Measurements from ENCODE around the gene ADGRD1. TPM values are rescaled to one million over a fixed set of nuclear protein-coding genes. Genes with fewer than 3 reads are reported as not detected.

Gene ADGRD1
- total RNA-seq, 1 donor from 2014 or later = 35.8 TPM

- H3K9me3 ChIP-seq = no peaks in the 10 kb centered on the region
- no peaks in the 10 kb centered on the region for H3K36me3 ChIP-seq
- DNase-seq (ENCODE audit: extremely low spot score in 2 of 2) = no peak
- H3K4me3 ChIP-seq = no peak overlapping the region
- TF ChIP-seq CTCF (IDR thresholded peaks at IDR 0.05) (no peak), POLR2AphosphoS5 (IDR thresholded peaks at IDR 0.05; ENCODE audit: insufficient read depth in 1 of 2, low read depth in 1 of 2) (no peak), POLR2A (IDR thresholded peaks at IDR 0.05) (no peak)
- no peak overlapping the region for H3K27ac ChIP-seq
- intact Hi-C loops (cut with DNase I) = no loop called here
- no peaks in the 10 kb centered on the region for H3K4me1 ChIP-seq
- H3K27me3 ChIP-seq = no peaks in the 10 kb centered on the region
Measured at GRCh38 chr12:130998136-130998535, 44.4 kb downstream of the ADGRD1 start.

- DNase-seq (ENCODE audit: extremely low spot score in 2 of 2) = no peak
- H3K4me1 ChIP-seq = no peaks in the 10 kb centered on the region
- H3K27ac ChIP-seq = no peak overlapping the region
- H3K9me3 ChIP-seq = no peaks in the 10 kb centered on the region
- intact Hi-C loops (cut with DNase I) = no loop called here
- no peaks in the 10 kb centered on the region for H3K27me3 ChIP-seq
- TF ChIP-seq POLR2A (IDR thresholded peaks at IDR 0.05) (no peak), CTCF (IDR thresholded peaks at IDR 0.05) (no peak), POLR2AphosphoS5 (IDR thresholded peaks at IDR 0.05; ENCODE audit: insufficient read depth in 1 of 2, low read depth in 1 of 2) (no peak)
- H3K4me3 ChIP-seq = no peak overlapping the region
- no peaks in the 10 kb centered on the region for H3K36me3 ChIP-seq
Measured at GRCh38 chr12:131000000-131000486, 46.3 kb downstream of the ADGRD1 start.

DNA sequence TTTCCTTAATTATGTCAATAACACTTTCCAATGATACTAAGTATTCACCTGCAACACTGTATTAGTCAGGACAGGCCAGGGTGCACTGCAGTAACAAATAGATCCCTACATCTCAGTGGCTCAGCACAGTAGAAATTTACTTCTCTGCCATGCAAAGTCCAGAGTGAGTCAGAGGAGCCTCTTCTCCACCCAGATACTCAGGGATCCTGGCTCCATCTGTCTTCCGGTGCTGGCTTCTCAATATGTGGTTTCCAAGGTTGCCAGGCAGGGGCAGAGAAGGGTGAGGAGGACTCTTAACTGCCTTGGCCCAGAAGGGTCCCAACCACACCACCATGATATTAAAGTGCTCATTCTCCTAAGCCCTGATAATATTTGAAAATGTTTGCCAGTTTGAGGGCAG is 47.8 kb downstream of the ADGRD1 start:
- Histone ChIP-seq H3K27me3 (no peaks in the 10 kb centered on the region), H3K36me3 (no peaks in the 10 kb centered on the region), H3K4me3 (no peak overlapping the region), H3K9me3 (no peaks in the 10 kb centered on the region), H3K4me1 (peaks cover 3% of the 10 kb centered on the region), H3K27ac (no peak overlapping the region)
- intact Hi-C loops (cut with DNase I) = no loop called here
- no peak for TF ChIP-seq POLR2AphosphoS5 (IDR thresholded peaks at IDR 0.05; ENCODE audit: insufficient read depth in 1 of 2, low read depth in 1 of 2)
- no peak for TF ChIP-seq CTCF (IDR thresholded peaks at IDR 0.05)
- TF ChIP-seq POLR2A (IDR thresholded peaks at IDR 0.05) = no peak
- DNase-seq (ENCODE audit: extremely low spot score in 2 of 2) = no peak

DNA sequence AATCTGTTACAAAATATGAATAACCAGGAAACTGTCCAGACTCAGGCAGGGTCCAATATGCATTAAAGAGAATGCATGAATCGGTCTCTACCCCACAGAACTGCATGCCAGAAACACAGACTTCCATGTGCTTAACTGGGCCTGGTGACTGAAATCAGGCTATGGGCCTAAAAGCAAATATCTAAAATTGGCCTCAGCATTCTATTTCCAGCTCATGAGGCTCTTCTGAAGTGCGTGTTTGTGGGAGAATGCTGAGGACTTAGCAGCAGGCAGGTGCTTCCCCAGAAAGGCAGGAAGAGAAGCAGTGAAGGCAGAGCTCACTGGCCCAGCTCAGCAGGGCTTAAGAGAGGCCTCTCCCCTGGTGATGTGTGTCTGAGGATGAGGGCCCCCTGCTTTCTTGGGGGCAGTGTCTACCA is 48.5 kb downstream of the ADGRD1 start:
- no peaks in the 10 kb centered on the region for H3K36me3 ChIP-seq
- no peak for DNase-seq (ENCODE audit: extremely low spot score in 2 of 2)
- H3K4me1 ChIP-seq = peaks cover 10% of the 10 kb centered on the region
- no peak overlapping the region for H3K27ac ChIP-seq
- intact Hi-C loops (cut with DNase I) = no loop called here
- TF ChIP-seq POLR2A (IDR thresholded peaks at IDR 0.05) (no peak), CTCF (IDR thresholded peaks at IDR 0.05) (no peak), POLR2AphosphoS5 (IDR thresholded peaks at IDR 0.05; ENCODE audit: insufficient read depth in 1 of 2, low read depth in 1 of 2) (no peak)
- no peaks in the 10 kb centered on the region for H3K9me3 ChIP-seq
- no peak overlapping the region for H3K4me3 ChIP-seq
- no peaks in the 10 kb centered on the region for H3K27me3 ChIP-seq

DNA sequence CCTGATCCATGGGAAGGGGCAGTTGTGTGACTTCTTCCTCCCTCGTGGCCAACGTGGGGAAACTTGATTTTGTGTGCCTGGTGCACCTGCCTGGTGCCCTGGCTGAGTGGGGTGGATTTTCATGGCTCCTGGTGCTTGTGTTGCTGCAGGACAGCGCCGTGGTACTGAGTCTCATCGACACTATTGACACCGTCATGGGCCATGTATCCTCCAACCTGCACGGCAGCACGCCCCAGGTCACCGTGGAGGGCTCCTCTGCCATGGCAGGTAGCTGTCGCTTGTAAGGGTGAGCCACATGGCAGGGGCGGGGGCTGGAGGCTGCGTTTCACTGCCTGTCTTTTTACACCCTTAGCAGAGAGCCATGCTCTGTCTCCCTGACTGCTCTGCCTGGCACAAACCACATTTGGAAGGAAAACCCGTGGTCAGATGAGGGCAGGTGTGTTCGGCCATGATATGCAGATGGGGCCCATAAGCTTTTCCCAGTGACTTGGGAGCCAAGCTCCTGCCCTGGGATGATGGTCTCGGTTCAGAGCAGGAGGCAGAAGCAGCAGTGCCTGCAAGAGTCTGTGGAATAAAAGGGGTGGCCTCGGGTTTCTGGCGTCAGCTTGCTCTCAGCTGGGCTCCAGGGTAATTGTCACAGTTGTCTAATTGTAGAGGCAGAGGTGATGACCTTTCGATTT is 49.5 kb downstream of the ADGRD1 start:
- TF ChIP-seq POLR2AphosphoS5 (IDR thresholded peaks at IDR 0.05; ENCODE audit: insufficient read depth in 1 of 2, low read depth in 1 of 2) (no peak), CTCF (IDR thresholded peaks at IDR 0.05) (no peak)

More for the DNA sequence above, 49.5 kb downstream of the ADGRD1 start:
- Histone ChIP-seq H3K9me3 (no peaks in the 10 kb centered on the region), H3K4me1 (peaks cover 17% of the 10 kb centered on the region), H3K36me3 (no peaks in the 10 kb centered on the region), H3K27ac (no peak overlapping the region), H3K27me3 (no peaks in the 10 kb centered on the region), H3K4me3 (no peak overlapping the region)
- no peak for DNase-seq (ENCODE audit: extremely low spot score in 2 of 2)
- intact Hi-C loops (cut with DNase I) = no loop called here

Measured in vagina (tissue), 2 donors.